HG03442 (cell line): Measurements from ENCODE around the gene OLFM4.

Source experiments
- ATAC-seq: cut with Tn5 transposase; IDR thresholded peaks from one replicate; pipeline ENCODE4 v1.9.1; 2021; ENCODE audit warnings: mild to moderate bottlenecking, moderate library complexity; ENCODE audit not compliant: unreplicated experiment

OLFM4 gene, protein sequence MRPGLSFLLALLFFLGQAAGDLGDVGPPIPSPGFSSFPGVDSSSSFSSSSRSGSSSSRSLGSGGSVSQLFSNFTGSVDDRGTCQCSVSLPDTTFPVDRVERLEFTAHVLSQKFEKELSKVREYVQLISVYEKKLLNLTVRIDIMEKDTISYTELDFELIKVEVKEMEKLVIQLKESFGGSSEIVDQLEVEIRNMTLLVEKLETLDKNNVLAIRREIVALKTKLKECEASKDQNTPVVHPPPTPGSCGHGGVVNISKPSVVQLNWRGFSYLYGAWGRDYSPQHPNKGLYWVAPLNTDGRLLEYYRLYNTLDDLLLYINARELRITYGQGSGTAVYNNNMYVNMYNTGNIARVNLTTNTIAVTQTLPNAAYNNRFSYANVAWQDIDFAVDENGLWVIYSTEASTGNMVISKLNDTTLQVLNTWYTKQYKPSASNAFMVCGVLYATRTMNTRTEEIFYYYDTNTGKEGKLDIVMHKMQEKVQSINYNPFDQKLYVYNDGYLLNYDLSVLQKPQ

DNA sequence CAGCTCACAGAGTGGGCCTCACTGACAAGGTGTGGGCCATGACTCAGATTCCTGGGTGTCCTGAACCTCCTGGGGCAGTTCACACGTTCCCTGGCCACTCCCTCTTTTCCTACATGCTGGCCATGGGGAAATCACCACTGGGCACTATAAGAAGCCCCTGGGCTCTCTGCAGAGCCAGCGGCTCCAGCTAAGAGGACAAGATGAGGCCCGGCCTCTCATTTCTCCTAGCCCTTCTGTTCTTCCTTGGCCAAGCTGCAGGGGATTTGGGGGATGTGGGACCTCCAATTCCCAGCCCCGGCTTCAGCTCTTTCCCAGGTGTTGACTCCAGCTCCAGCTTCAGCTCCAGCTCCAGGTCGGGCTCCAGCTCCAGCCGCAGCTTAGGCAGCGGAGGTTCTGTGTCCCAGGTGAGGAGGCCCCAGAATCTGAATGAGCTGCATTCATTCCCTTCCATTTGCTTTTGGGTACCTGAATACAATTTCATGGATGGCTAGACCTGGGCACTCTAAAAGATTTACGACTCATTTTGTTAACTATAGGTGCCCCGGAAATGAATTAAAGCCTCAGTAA, at the start of gene OLFM4:
Gene OLFM4 (plus strand): TSS at position 177 of the 567 bp plus-strand sequence. CDS start 24 bp downstream, at position 201.
- no peak for ATAC-seq

DNA sequence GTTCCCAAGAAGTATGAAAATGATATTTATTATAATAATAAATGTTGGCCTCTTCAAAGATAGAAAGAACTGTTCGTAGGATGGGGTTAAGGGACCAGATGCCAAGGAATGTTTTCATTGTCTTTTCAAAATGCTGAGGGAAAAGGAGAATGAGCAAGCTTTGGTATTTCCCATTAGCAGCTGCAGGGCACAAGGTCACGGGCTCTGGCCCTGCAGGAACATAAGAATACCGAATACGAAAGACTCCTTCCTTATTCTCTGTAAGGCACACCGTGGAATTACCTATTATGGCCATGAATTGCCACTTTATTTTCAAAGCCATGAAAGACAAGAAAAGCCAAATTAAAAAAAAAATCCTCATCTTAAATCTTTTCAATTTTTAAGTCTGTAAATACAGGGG, 49.6 kb upstream of the OLFM4 start:
- ATAC-seq = no peak

DNA sequence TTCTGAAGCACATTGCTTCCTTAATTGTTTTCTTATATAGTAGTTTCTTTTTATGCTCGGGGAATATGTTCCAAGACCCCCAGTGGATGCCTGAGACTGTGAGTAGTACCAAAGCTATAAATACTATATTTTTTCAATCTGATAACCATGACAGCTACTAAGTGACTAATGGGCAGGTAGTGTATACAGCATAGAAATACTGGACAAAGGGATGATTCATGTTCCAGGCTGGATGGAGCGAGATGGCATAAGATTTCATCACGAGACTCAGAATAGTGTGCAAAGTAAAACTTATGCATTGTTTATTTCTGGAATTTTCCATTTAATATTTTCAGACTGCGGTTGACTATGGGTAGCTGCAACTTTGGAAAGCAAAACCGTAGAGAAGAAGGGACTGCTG, 47.9 kb upstream of the OLFM4 start:
- ATAC-seq = no peak

DNA sequence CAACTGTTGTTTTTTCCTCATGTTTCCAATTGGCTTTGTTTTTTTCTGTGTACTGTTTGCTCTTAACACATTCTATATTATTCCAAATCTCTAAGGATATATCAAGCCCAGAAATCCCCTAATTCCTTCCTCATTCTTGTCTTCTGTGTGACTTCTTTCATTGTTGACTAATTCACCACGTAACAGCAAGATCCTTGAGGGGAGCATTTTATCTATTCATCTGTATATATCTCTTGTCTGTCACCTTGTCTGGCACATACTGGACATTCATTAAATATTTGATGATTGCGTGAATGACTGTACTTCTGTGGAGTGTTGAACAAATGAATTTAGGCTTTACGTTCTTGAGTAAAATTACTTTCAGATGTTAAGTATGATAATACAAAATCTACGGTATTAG, 44.8 kb upstream of the OLFM4 start:
- ATAC-seq = no peak

DNA sequence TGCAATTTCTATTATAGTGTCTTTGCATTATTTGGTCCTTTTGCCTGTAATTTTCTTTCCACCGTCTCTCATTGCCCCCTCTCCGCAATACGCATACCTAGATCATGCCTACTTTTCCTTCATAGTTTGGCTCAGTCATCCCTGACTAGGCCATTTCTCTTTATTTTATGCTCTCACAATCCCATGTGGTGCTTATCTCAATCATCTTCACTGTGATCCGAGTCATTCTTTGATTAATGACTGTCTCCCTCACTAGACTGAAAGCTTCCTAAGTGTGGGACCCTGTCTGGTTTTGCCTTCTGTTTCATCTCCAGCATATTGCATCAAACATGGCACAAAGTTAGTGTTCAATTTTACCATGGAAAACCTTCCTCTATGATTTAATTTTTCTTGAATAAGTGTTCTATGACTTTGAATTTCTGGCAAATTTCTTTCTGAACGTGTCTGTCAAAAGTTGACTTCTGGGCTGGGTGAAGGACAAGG, 43.7 kb upstream of the OLFM4 start:
- ATAC-seq = no peak

DNA sequence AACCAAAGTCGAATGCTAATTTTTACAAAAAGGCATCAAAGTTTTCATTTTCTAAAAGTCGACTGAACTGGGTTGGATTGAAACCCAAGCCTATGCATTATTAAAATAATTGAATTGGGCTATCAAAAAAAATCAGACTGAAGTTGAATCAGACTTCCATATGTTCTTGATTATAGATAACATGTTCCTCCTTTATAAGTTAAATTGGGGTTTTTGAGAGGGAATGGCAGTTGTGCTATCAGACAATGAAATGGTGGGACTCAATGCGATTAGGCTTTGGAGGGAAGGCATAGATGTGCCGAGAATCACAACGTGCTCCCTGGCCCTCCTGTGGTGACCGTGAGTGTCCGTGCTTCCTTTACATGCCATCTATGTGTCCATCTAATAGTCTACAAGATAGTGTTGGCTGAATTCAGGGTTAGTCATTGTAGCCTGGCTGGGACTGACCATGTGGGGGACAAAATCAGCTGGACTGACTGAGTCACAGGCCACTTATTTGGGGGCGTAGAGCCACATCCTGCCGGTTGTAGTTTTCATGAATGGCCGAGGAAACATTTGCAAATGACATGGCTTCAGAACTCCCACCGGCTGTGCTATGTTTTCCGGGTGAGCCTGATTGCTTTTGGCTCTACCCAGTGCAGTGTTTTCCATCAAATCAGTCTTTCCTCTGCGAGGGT, 37.1 kb upstream of the OLFM4 start:
- ATAC-seq = no peak

DNA sequence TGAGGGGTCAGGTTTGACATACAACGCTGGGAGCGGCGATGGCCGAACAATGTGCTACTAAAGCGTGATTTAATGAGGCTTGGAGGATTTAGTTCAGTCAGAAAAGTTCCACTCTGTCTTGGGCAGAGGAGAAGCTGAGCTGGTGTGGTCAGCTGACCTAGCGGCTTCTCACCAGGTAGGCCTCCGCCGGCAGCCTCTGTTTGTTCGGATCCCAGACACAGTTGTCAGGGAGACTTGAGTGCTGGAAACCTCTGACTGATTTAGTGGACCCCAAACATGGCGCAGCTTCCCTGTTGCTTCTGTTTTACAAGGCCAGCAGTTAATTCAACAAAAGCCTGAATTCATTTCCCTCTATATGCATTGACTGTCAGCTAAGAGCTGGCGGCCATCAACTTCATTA, 36.5 kb upstream of the OLFM4 start:
- no peak for ATAC-seq

DNA sequence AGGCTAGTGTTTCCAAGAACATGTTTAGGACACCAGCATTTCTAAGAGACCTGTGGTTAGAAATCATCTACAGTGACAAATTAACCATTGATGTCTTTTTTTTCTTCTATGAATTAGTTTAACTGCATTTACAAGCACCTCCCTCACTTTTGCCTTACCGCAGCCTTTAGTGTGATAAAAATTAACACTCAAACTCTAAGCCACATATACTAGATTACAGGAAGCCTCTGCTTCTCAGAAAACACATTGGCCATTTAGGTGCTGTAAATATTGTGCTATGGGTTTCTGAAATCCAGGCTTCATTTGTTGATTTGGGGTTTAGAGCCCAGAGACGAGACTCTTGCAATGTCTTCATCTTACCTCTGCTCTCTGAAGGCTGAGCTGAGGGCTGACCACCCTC, 34.6 kb upstream of the OLFM4 start:
- no peak for ATAC-seq

DNA sequence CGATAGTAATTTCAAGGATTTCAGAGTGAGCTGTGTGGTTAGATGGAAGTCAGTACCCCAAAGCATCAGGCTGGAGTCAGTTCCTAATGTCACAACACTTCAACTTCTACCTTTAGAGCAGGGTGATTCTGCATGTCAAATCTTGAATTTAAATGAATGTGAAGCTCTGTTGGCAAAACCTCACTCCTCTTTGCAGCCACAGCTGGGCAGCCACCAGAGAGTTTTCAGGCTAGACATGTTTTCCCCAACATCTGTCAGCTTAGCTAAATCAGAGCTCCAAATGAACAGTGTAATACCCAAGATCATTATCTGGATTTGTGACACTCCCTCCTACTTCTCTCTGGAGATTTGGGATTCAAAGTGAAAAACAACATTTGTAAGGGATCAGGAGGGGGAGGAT, 33.7 kb upstream of the OLFM4 start:
- ATAC-seq = no peak

DNA sequence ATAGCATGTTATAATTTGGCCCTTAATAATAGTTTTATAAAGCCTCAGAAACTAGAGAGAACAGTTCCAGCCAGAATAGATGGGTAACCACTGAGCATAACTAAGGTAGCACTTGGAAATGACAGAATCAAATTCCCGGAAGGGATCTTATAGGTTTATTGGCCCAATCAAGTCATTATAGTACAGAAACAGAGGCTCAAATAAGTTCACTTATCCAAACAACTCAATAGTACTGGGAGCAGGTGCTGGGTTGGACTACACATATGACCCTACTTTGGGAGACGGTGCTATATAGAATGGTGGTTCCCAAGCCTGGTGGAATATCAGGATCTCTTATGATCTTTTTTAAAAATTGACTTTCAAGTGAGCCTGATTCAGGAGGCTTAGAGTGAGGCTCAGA, 32.7 kb upstream of the OLFM4 start:
- no peak for ATAC-seq

DNA sequence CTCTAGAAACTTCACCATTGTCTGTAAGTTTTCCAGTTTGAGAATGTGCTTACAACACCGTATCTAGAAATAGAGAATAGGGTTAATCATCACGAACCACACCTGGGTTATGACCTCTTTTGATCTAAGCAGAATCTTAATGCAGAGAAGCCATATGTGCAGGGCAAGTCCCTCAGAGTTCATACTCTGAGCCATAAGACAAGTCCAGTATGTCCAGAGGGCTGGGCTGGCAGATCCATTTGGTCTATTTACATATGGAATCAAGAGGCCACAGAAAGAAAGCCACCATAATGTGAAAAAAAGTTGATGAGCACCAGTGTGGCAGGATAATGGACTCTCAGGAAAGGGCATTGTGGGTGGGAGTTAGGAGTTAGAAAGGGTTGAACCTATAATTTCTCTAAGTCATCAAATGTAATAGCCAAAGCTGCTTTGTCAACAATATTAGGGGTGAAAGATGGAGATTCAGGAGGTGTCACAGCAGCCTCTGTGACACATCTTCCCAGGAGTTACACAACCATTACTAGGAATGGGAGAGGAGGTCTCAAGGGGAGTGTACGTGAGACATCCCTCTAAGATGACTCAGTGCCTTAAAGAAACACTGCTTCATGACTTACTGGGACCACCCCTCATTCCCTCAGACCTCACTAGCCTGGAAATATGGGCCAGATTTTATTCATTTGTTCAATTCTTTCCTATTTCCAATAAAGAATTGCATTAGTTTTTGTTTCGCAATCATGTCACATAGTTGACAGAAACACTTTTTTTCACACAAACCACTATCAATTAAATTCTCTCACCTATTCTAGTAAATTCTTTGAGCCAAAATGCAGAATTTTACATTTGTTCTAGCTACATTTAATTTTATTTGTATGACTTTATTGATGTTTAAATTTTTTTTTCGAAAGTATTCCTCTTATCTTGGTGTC, 30.4 kb upstream of the OLFM4 start:
- ATAC-seq = no peak

DNA sequence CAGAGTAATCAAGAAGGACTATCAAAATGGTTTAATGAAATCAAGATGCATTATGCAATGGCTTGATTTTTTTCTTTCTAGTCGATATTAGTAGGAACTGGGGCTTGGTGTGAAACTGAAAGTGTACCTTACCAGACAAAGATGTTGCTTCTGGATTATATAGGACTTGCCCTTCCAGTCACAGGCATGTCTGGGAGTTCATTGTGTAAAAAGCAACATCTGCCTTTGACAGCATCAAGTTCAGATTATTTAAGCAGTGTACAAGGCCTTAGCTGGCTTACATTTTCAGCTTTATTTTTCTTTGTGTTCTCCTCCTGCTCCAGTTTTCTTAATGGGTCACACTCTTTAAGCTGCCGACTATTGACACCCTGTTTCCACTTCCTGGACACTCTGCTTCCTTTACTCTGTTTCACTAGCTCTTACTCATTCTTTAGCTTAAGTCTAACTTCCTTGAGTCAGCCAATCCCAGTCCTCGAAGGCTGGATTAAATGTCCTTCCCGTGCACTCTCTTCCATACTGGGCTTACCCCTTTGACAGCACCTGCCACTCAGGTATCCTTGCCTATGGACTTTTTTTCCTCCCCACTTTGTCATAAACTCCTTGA, 29.4 kb upstream of the OLFM4 start:
- ATAC-seq = no peak

DNA sequence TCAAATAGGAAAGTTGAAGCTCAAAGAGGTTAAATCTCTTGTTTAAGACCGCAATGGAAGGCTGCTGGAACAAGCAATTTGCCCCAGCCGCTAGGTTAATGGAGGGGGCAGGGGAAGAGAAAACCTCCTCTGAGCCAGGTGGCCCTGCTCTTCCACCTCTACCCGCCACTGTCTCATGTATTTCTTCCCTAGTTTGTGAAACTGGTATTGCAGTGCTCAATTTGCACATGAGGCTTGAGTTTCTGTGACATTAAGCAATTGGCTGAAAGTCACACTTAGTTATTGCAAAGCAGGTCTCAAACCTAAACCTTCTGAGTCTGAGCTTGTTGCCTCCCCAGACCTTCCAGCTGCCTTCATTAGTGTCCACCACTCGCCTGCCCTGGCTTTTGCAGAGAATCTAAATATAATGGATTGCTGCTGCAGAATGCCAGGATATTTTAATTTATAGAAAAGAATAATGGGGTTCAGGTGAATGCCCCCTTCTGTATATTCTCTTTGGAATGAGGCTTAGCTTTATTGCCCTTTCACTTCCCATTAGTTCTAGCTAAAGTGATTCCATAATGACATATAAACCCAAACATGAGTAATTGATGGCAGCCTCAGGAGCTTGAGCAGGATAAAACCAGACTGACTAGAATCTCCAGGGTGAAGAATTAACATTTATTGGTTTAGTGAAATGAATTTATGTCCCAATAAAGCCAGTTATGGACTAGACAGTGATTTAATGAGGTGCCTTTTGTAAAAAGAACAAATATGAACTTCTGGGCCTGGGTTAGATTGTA, 27.0 kb upstream of the OLFM4 start:
- no peak for ATAC-seq

DNA sequence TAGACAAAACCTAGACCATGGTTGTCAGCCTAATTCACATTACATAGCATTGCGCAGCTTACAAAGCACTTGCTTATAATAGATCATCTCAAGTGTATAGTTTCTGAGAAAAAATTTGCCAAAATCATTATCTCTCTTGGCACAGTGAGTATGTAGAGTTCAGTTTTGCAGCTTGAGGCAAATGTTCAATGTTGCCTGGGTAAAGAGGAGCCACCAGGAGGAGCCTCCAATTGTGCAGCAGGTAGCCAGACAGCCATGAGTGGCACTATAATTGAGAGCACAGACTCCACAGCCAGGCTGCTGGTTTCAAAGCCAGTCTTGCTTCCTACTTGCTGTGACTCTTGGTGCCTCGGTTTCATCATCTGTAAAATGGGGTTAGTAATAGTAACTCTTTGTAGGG, 24.0 kb upstream of the OLFM4 start:
- ATAC-seq = no peak

DNA sequence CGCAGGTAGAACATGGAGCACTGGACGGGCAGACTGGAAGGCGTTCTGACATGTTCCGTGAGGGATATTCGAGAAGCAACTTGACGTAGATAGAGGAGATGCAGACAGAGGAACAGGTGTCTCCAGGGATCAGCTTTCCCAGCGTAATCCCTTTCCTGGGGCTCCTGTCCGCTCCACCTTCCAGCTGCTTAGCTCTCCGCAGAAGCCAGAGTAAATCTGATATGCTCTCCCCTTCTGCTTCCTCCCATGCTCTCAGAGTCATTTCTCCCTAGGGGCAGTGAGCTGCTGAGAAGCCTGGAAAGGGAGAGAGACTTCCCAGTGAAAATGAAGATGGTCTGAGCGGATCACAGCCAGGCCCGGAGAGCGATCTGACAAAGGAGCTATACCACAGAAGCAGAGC, 23.0 kb upstream of the OLFM4 start:
- ATAC-seq = no peak

DNA sequence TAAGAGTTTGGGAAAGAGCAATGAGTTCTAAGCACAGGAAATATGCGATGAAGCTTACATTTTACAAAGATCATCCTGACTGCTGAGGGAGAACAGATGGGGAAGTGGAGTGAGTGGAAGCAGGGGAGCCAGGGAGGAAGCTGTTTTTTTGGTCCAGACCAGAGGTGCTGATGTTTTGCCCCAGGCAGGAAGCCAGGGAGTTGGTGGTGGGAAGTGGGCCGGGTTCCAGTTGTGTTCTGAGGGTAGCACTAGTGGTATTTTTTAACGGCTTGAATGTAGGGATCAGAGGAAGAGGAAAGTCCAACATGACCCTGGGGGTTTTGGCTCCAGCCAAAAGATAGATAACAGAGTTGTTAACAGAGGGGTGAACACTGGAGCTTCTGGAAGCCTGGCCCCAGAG, 20.7 kb upstream of the OLFM4 start:
- ATAC-seq = no peak

DNA sequence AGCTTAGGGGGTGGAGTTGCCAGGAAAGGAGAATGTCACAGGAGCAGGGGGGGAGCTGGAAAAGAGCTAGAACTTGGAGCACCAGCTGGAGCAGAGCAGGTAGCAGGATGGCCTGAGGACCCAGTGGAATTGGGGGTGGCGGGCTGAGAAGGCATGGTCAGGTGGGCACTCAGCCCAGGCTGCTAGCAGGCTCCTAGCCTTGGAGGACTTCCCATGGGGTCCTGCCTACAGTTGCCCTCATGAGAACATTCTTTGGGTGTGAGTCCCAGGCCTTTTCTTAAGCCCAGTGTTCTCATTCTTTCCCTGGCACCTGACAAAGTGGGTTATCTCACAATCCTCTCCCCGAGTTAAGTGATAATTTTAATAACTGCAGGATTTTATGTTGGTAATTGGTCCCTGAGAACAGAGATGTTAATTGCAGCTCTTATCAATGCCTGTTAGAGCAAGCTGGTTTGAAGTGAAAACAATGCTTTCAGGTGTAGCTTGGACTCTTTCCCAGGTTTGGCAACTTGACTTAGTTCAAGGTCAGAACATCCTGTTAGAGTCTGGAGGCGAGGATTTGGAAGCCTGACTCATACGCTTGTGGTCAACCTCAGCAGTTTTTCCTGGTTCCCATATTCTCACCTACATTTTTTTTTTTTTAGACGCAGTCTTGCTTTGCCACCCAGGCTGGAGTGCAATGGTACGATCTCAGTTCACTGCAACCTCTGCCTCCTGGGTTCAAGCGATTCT, 18.1 kb upstream of the OLFM4 start:
- no peak for ATAC-seq

DNA sequence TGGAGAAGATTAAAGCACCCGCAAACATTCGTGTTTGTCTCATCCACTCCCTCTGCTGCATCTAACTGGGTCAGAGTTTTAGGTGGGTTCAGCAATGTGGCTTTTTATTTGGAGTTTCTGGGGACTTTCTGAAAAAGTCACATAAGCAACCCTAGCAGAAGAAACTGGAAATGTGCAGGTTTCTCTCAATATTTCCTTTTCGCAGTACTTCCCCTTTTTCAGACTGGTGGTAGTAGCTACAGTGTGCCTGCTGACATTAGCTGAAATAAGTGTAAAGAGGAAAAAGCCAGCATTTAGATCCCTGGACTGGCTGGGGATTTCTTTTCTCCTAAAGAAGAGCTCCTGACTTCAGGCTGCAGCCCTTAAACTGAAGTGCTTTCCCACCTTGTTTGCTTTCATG, 15.9 kb upstream of the OLFM4 start:
- peak; percentile 56 for ATAC-seq

DNA sequence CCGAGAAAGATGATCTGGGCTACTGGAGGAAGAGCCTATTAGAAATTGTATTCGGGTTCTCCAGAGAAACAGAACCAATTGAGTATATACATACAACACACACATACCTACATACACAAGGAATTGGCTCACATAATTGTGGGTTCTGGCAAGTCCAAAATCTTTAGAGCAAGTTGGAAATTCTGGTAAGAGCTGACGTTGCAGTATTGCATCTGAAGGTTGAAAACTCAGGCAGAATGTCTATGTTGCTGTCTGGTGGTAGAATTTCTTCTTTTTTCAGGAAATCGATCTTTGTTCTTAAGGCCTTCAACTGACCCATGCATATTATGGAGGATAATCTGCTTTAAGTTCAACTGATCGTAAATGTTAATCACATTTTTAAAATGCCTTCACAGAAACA, 15.5 kb upstream of the OLFM4 start:
- ATAC-seq = no peak
